Stimulated activated CD4-positive, alpha-beta T cell treated with anti-CD3 and anti-CD28 coated beads, Interleukin-1b, Interleukin-23, amount 100 ng/mL, for 1 hour (primary cell): ENCODE measurements around the gene NENF.
"Not testable (repeated sequence)": the region's sequence is repeated elsewhere in the genome, so short reads cannot be mapped to it uniquely, and the experiment has no call there.

ENCODE experiments used
- DNase-seq, 2 donors: peaks; one replicate each; pipeline ENCODE4 v3.0.0-alpha.2; 2020; ENCODE audit warnings: low read depth in 2 of 2

The NENF gene

DNA sequence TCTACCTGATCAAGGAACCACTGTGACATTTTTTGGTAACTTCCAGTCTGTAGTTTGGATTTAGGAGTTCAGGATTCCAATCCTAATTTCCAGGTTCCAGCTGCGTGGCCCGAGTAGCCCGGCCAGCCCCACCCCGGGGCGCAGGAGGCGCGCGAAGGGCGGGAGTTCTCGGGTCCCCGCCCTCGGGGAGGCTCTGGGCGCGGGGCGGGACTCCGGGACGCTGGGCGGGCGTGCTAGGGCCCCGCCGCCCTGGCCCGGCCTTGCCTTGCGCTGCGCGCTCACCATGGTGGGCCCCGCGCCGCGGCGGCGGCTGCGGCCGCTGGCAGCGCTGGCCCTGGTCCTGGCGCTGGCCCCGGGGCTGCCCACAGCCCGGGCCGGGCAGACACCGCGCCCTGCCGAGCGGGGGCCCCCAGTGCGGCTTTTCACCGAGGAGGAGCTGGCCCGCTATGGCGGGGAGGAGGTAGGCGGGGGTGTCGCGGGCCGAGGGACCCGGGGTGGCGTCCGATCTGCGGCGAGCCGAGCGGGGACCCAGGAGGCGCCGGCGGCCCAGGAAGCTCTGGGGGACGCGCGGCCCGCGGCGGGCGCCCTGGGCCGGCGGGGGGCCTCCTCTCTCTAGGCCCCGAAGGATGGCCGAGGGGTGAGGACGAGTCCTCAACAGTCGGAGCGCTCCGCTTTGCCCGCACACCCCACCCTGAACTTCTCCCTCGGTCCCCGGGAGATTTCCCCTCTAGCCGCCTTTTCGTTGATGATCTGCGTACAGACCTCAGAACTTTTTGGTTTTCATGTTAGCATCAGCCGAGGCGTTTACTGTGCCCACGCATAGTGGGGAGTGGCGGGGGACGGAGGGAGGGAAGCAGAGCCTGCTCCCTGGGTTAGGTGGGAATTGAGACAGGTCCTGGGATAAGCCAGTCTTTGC lies at the start of gene NENF:
Gene NENF, plus strand, starts transcription at position 260 of the 916 bp plus-strand sequence. Its CDS starts 24 bp downstream, at position 284.
- peak; percentile 36 to 56 for DNase-seq

DNA sequence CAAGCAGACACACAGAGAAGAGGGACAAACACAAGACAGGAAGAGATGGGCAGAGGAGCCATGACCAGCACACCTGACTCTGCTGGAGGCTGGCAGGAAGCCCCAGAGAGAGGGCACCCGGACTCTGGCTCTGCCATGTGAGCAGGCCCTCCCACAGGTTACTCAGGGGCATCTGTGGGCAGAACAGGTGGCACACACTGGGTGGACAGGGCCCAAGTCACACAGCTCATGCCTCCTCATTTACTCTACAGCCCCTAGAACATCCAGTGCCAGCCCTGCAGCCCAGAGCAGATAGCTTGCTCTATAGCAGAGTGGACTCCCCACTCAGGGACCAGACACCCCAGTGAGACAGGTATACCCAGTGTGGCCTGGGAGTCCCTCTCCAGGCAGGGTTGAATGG lies 46.7 kb upstream of the NENF start:
- DNase-seq, result no peak

DNA sequence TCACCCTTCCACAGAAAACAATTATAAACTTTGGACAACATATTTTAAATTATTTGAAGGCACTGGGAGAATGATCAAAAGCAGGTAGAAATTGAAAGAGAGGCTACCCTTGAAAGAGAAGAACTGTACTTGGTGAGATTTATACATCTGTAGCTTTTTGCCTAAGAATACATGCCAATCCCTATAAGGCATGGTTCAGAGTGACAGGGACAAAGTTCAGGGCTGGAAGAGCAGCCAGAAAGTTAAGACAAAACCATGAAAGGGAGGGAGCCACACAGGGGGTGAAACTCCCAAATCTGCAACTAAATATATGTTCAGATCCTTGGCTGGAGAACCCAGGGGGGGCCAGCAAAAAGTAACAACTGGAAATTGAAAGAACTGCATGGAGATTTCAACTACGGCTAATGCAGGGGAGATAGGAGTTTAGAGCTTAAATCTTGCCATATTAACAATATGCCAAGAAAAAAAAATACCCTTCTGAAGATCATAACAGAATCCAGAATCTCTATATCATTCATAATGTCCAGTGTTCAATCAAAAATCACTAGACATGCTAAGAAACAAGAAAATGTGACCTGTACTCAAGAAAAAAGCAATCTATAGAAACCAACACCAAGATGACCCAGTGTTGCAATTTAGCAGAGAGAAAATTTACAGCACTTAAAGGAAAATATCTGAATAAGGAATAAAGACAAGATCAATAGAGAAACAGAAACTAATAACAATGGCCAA lies 43.6 kb upstream of the NENF start:
- DNase-seq, result no peak

- not testable (repeated sequence) for DNase-seq
These were observed 36.9 kb upstream of the NENF start for GRCh38 chr1:212395678-212396437.

DNA sequence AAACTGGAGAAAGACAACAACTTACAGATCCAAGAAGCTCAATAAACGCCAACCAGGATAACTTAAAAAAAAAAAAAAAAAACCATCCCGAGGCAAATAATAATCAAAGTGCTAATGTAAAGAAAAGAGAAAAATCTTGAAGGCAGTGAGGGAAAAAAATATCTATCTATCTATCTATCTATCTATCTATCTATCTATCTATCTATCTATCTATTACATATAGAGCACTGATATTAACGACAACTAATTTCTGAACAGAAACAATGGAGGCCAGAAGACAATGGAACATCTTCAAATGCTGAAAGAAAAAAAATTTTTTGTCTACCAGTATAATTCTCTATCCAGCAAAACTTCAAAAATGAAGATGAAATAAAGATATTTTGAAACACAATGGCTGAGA lies 36.1 kb upstream of the NENF start:
- DNase-seq, result no peak

GRCh38 chr1:212397171-212397570 lies 35.5 kb upstream of the NENF start:
- DNase-seq, result no peak

- no peak for DNase-seq
These were observed 31.7 kb upstream of the NENF start for GRCh38 chr1:212401042-212401441.

GRCh38 chr1:212401838-212402582 lies 30.7 kb upstream of the NENF start:
- DNase-seq, result no peak

- DNase-seq, result no peak
These were observed 29.9 kb upstream of the NENF start for GRCh38 chr1:212402666-212403321.

- no peak for DNase-seq
These were observed 22.4 kb upstream of the NENF start for GRCh38 chr1:212410231-212410820.

- no peak for DNase-seq
These were observed 20.3 kb upstream of the NENF start for GRCh38 chr1:212412374-212412773.

DNA sequence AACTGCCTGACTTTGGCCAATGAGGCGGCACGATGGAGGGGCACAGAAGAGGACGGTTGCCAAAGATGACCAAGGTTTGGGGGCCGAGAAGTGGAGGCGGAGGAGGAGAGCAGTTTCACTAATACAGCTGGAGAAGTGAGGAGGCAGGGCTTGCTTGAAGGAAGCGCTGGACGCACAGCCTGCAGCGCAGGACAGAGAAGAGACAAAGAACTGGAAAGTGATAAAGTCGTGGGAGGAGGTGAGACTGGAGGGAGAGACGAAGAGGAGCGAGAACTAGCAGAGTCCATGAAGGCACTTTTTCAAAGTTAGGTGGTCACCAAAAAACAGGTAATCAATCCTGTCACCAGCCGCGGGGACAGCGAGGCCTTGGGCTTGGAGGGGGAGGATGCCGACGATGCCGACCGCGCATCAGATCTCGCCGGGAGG lies 18.8 kb upstream of the NENF start:
- DNase-seq, result peak in 1 of 2 donors; percentile 11

- peak; percentile 63 to 68 for DNase-seq
These were observed 18.2 kb upstream of the NENF start, which contains the start of gene PACC1 for GRCh38 chr1:212414328-212415106. TSS of gene PACC1 (minus strand) at chr1:212414886. CDS start at chr1:212414757, 129 bp downstream.

- DNase-seq, result no peak
These were observed 17.4 kb upstream of the NENF start for GRCh38 chr1:212415107-212415841.

GRCh38 chr1:212421165-212421564 lies 11.6 kb upstream of the NENF start:
- DNase-seq, result no peak

DNA sequence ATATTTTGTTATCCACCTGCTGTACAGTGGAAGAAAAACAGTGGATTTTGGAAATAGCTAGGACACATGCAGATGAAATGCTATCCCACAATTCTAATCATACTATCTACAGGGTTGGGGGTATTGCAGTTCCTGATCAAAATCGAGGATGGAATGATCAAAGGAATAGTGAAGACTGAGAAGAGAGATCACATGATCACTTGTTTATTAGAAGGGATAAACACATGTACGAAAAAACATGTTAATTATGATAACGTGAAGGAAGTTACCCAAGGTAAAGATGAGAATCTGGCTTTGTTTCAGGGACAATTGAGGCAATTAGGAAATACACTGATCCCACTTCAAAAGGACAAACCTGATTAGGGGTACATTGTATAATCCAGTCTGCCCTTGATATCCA lies 8.8 kb upstream of the NENF start:
- no peak for DNase-seq

DNA sequence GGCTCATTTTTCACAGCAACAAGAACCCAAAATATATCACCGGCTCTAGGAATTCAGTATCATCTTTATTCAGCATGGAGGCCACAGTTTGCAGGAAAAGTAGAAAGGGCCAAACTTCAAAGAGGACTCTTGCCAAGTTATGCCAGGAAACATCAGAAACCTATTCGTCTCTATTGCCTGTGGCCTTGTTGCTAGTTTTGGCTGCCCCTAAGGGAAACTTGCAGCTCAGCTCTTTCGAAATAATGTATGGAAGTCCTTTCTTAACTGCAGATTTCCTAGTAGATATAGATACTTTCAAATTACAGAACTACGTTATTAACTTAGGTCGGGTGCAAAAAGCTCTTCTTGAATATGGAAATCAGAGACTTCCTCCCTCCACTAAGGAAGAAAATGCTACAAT lies 4.2 kb upstream of the NENF start:
- no peak for DNase-seq

DNA sequence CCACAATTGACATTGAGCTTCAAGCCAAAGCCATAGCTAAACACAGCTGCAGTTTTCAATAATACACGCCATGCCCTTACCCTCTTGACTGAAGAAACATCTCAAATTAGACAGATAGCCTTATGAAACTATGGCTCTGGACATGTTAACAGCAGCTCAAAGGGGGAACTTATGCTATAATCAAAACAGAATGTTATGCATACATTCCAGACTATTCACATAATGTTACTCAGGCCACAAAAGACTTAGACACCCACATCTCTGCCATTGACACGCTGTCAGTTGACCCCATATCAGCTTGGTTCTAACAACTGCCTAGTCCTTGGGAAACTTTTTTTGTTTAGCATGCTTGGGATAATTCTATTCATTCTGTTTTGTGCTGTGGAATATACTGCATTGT lies 2.3 kb upstream of the NENF start:
- DNase-seq, result no peak

DNA sequence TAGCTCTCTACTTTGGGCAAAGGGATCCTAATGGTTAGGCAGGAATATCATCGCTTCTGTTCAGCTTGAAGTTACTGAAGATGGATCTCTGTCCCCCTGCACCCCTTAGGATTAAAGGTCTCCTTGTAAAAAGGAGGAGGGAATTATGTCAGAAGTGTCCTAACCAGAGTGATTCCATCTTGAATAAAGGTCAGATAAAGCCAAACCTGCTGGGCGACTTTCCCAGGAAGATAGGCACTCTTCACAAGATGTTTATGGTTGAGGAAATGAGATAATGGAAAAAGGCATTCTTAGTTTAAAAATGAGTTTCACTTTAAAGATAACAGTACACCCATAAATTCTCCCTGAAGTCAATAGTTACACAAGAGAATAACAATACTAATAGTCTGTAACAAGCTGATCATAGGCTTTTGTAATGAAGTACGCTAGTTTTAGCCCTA lies 1.7 kb upstream of the NENF start:
- no peak for DNase-seq
